Uterus (tissue), 2 donors: ENCODE measurements around the gene ZMYND11.

Source experiments
- POLR2A ChIP-seq, 2 donors: fragments of 450-650 bp; IDR thresholded peaks; one replicate each; pipeline ENCODE4 v1.6.1; 2016; ENCODE audit warnings: antibody characterized with exemption in 2 of 2, mild to moderate bottlenecking in 1 of 2, moderate library complexity in 1 of 2
- TF ChIP-seq, protein P1 (sequence below), 4 experiments: fragments of 200-600 bp in 2 of 4; fragments of 450-650 bp in 2 of 4; sonication (generic) in 2 of 4; IDR thresholded peaks; one replicate each; pipeline ENCODE4 v1.5.1; 2016 to 2019; ENCODE audit warnings: antibody characterized with exemption in 4 of 4, mild to moderate bottlenecking in 2 of 4, moderate library complexity in 1 of 4

DNA sequence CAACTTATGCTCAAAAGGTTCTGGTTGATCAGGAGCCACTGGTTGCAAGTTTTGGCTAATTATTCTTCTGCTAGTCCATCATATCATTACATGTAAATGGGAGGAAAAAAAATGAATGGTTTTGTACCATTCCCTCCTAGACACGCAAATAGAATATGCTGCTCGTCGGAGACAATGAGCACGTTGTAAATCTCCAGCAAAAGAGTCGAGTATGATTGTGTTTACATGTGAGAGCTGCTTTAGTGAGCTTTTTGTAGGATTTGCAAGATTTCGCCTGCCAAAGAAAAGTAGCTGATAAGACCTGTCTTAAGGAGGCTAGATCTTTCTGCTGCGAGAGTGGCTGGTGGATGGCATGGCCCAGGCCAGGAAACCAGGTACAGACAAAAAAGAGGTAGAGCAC is 109.0 kb downstream of the ZMYND11 start:
- TF ChIP-seq, protein P1, sequence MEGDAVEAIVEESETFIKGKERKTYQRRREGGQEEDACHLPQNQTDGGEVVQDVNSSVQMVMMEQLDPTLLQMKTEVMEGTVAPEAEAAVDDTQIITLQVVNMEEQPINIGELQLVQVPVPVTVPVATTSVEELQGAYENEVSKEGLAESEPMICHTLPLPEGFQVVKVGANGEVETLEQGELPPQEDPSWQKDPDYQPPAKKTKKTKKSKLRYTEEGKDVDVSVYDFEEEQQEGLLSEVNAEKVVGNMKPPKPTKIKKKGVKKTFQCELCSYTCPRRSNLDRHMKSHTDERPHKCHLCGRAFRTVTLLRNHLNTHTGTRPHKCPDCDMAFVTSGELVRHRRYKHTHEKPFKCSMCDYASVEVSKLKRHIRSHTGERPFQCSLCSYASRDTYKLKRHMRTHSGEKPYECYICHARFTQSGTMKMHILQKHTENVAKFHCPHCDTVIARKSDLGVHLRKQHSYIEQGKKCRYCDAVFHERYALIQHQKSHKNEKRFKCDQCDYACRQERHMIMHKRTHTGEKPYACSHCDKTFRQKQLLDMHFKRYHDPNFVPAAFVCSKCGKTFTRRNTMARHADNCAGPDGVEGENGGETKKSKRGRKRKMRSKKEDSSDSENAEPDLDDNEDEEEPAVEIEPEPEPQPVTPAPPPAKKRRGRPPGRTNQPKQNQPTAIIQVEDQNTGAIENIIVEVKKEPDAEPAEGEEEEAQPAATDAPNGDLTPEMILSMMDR (IDR thresholded peaks at IDR 0.05): no peak
- no peak for TF ChIP-seq POLR2A (IDR thresholded peaks at IDR 0.05)
